Ascending aorta (tissue), 2 donors: ENCODE results near the gene AOAH. TPM values are rescaled to one million over a fixed set of nuclear protein-coding genes. Genes with fewer than 3 reads are reported as not detected.
"Not testable (repeated sequence)": the region's sequence is repeated elsewhere in the genome, so short reads cannot be mapped to it uniquely, and the experiment has no call there.

ENCODE experiments used
- DNase-seq, 2 donors: peaks; one replicate each; pipeline ENCODE4 v3.0.0-alpha.2; 2019; ENCODE audit warnings: low spot score in 2 of 2
- H3K27ac ChIP-seq, 2 donors: fragments of 200-600 bp; sonication (generic); one replicate each; pipeline ENCODE4 v1.5.1; 2016 to 2017; ENCODE audit warnings: mild to moderate bottlenecking in 1 of 2
- H3K27me3 ChIP-seq: fragments of 200-600 bp; sonication (generic); one replicate; pipeline ENCODE4 v1.5.1; 2017
- H3K36me3 ChIP-seq, 2 donors: fragments of 200-600 bp; sonication (generic); one replicate each; pipeline ENCODE4 v1.5.1; 2016
- H3K4me1 ChIP-seq, 2 donors: fragments of 200-600 bp; sonication (generic); one replicate each; pipeline ENCODE4 v1.5.1; 2016 to 2017; ENCODE audit warnings: mild to moderate bottlenecking in 1 of 2
- H3K4me3 ChIP-seq, 2 donors: fragments of 200-600 bp; sonication (generic); one replicate each; pipeline ENCODE4 v1.5.1; 2016 to 2017; ENCODE audit warnings: mild to moderate bottlenecking in 1 of 2
- H3K9me3 ChIP-seq, 2 donors: fragments of 200-600 bp; sonication (generic); one replicate each; pipeline ENCODE4 v1.5.1; 2016
- CTCF ChIP-seq, 3 experiments: fragments of 200-600 bp in 2 of 3; fragments of 450-650 bp in 1 of 3; sonication (generic) in 2 of 3; IDR thresholded peaks; one replicate each; pipeline ENCODE4 v1.5.1; 2016 to 2019; ENCODE audit warnings: antibody characterized with exemption in 3 of 3, mild to moderate bottlenecking in 1 of 3, moderate library complexity in 1 of 3
- intact Hi-C: fragments of 100-400 bp; cut with DNase I; formaldehyde crosslinking; loops from one replicate; pipeline ENCODE4 v1.15.1; 2023
- total RNA-seq: library from RNA; depleted of rRNA; stranded (reverse); fragments of >200 nt; gene quantifications from one replicate; pipeline ENCODE4 v1.1.0, GENCODE V29; 2016

Gene AOAH
- total RNA-seq, 1 donor from 2014 or later, result 0.75 TPM

- H3K9me3 ChIP-seq, result peaks cover 0 to 4% of the 10 kb centered on the region in 2 donors
- no peaks in the 10 kb centered on the region for H3K27me3 ChIP-seq
- no peak overlapping the region for H3K4me3 ChIP-seq
- no peaks in the 10 kb centered on the region for H3K4me1 ChIP-seq
- no peak for TF ChIP-seq CTCF (IDR thresholded peaks at IDR 0.05)
- H3K27ac ChIP-seq, result no peak overlapping the region
- H3K36me3 ChIP-seq, result no peaks in the 10 kb centered on the region
- intact Hi-C loops, result no loop called here
- DNase-seq, result no peak
Measured at GRCh38 chr7:36708767-36709166, 15.5 kb downstream of the AOAH start.

DNA sequence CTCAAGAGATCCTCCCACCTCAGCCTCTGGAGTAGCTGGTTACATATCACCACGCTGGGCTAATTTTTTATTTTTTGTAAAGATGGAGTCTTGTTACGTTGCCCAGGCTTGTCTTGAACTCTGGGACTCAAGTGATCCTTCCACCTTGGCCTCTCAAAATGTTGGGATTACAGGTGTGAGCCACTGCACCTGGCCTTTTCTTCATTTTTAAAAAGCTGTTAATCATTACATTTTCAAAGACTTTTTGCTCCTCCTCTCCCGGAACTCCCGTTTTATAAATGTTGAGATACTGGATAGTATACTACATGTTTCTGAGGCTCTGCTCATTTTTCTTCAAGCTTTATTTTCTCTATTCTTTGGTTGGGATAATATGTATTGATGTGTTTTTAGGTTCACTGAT lies 16.4 kb downstream of the AOAH start:
- peaks cover 0 to 4% of the 10 kb centered on the region in 2 donors for H3K9me3 ChIP-seq
- no peak overlapping the region for H3K27ac ChIP-seq
- no peaks in the 10 kb centered on the region for H3K27me3 ChIP-seq
- H3K4me3 ChIP-seq, result no peak overlapping the region
- no peak for DNase-seq
- H3K4me1 ChIP-seq, result no peaks in the 10 kb centered on the region
- intact Hi-C loops, result no loop called here
- no peaks in the 10 kb centered on the region for H3K36me3 ChIP-seq
- no peak for TF ChIP-seq CTCF (IDR thresholded peaks at IDR 0.05)

DNA sequence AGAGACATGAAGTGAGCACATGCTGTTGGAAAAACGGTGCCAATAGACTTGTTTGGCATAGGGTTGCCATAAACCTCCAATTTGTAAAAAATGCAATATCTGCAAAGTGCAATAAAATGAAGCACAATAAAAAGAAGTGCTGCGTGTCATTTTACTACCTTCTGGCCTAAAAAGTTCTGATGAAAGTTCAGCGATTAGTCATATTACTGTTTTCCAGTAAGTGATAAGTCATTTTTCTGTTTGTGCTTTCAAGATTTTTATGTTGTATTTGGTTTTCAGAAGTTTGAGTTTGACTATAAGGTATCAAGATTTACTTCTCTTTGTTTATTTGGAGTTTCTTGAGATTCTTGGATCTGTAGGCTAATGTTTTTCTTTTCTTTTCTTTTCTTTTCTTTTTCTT lies 16.8 kb downstream of the AOAH start:
- intact Hi-C loops, result no loop called here
- no peak for TF ChIP-seq CTCF (IDR thresholded peaks at IDR 0.05)

DNA sequence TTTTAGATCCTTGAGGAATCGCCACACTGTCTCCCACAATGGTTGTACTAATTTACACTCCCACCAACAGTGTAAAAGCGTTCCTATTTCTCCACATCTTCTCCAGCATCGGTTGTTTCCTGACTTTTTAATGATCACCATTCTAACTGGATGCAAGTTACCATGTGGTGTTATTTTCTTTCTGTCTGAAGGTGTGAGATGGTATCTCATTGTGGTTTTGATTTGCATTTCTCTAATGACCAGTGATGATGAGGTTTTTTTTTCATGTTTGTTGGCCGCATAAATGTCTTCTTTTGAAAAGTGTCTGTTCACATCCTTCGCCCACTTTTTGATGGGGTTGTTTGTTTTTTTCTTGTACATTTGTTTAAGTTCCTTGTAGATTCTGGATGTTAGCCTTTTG lies 20.4 kb downstream of the AOAH start:
- H3K4me1 ChIP-seq, H3K36me3 ChIP-seq, H3K4me3 ChIP-seq, intact Hi-C loops, H3K9me3 ChIP-seq, H3K27ac ChIP-seq, H3K27me3 ChIP-seq, DNase-seq: not testable (repeated sequence)

More for the DNA sequence above, 16.8 kb downstream of the AOAH start:
- H3K36me3 ChIP-seq, result no peaks in the 10 kb centered on the region
- no peak for DNase-seq
- no peak overlapping the region for H3K4me3 ChIP-seq
- peaks cover 0 to 4% of the 10 kb centered on the region in 2 donors for H3K9me3 ChIP-seq
- no peaks in the 10 kb centered on the region for H3K27me3 ChIP-seq
- H3K27ac ChIP-seq, result no peak overlapping the region
- no peaks in the 10 kb centered on the region for H3K4me1 ChIP-seq

- Histone ChIP-seq H3K4me1 (no peaks in the 10 kb centered on the region), H3K27ac (no peak overlapping the region), H3K27me3 (no peaks in the 10 kb centered on the region), H3K9me3 (no peaks in the 10 kb centered on the region), H3K4me3 (no peak overlapping the region), H3K36me3 (no peaks in the 10 kb centered on the region)
- DNase-seq, result no peak
- intact Hi-C loops, result no loop called here
- TF ChIP-seq CTCF (IDR thresholded peaks at IDR 0.05), result no peak
Measured at GRCh38 chr7:36692456-36692855, 31.8 kb downstream of the AOAH start.

DNA sequence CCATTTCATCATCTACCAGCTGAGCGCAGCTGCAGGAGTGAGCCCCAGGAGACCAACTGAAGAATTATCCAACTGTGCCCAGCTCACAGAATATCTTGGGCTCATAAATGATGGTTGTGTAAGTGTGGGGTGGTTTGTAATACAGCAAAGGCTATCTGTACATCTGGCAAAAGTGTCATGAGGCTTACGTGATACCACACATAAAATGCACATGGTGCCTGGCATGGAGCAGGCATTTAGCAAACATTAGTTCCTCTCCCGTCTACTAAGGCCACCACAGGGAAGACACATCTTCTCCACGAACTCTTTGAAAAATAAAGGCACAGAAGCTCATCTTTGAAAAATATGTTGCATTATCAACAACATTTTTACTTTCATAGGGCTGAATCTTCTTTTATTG lies 32.3 kb downstream of the AOAH start:
- Histone ChIP-seq H3K36me3 (no peaks in the 10 kb centered on the region), H3K4me3 (no peak overlapping the region), H3K27me3 (no peaks in the 10 kb centered on the region), H3K27ac (no peak overlapping the region), H3K4me1 (no peaks in the 10 kb centered on the region), H3K9me3 (no peaks in the 10 kb centered on the region)
- no peak for TF ChIP-seq CTCF (IDR thresholded peaks at IDR 0.05)
- DNase-seq, result no peak
- intact Hi-C loops, result no loop called here
